HG03342 (cell line): ENCODE measurements around the gene CPLANE2.
"Not testable (repeated sequence)": the region's sequence is repeated elsewhere in the genome, so short reads cannot be mapped to it uniquely, and the experiment has no call there.

ENCODE experiments used
- ATAC-seq: cut with Tn5 transposase; IDR thresholded peaks from one replicate; pipeline ENCODE4 v1.9.1; 2021; ENCODE audit warnings: mild to moderate bottlenecking, moderate library complexity; ENCODE audit not compliant: unreplicated experiment

CPLANE2 gene

DNA sequence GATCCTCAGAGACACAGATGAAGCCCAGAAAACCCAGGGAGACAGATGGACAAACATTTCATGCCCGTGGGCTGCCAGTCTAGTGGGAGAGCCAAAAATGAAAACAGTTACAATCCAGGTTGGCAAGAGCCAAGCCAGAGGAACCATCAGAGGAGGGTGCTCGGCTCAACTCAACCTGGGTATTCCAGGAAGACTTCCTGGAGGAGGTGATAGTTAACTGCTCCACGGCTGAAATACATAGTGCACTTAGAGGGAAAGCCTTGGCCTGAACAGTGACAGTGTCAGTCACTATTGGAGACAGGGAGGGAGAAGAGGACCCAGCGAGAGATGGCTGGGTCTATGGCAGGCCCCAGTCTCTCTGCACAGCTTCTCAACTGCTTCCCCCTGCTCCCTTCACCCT is 26.4 kb downstream of the CPLANE2 start:
- no peak for ATAC-seq

DNA sequence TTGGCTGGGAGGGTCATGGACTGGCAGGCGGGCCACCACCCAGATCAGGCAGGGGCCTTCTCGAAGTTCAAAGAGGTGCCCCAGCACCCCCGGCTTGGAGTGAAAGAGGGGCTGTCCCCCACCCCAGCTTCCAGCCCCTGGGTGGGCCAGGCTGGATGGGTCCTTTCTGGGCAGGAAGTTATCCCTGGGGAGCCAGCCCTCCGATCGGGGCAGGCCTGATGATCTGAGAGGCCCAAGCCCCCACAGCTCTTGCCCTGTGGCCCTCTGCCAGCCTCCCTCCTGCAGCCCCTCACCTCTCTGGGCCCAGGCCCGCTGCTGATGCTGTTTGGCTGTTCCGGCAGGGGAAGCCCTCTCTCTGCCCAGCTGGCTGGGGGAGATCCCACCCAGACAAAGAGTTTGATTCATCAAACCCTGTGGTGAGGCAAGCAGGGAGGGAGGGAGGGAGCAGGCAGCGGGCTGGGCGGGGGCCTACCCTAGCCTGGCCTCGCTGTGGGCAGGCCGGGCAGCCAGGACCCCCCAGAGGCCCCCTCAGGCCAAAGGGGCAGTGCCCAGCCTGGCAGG is 27.1 kb downstream of the CPLANE2 start:
- no peak for ATAC-seq

DNA sequence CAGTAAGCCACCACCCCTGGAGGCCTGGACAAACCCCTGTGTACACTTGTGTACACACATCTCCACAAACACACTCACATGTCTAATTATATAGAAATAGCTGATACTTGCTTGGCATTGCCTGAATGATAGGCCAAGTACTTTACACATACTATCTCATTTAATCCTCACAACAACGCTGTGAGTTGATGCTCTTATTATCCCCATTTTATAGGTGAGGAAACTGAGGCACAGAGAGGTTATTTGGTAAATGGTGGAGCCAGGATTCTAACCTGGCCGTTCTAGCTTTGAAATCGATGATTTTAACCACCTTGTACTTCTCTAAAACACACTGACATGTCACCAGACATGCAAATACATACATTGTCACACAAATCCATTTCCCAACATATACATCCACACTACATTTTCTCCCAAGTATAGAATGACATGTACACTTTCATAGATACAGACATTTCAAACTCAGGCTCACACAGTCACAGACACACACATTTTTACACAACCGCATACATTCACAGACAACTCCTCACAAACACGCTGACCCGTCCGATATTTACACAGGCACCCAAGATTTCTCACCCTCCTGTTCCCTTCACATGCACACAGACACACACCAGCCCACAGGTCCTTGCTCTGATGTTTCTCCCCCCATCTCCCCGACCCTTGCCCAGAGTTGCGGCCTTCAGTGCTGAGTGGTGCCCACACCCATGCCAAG is 27.7 kb downstream of the CPLANE2 start:
- no peak for ATAC-seq

DNA sequence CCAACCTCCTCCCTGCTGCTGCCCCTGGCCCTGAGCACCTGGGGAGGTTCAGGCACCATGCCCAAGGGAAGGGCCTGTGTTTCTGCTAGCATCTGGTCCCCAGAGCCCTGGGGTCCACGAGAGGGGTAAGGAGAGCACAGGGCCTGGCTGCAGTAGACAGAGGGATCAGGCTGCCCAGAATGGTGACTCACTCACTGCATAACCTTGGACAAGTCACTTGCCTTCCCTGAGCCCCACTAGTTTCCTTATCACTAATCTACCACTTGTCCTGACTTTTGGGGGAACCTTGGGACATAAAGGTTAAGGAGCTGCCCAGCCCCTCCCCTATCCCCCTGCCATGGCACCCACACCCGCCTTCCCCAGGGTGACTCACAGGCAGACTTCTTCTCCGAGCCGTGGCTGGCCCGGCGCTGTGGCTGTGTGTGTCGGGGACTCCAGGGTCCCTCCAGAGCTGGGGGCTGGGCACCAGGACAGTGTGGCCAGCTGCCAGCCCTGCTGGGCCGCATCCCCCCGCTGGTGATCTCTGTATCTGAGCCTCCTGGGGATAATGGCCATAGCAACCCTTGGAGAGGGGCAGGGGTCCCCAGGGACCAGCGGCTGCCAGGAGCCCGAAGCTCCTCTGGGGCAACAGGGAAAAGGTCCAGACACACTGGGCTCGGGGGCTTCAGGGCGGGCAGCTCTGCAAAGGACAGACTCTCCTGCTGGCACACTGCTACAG is 28.6 kb downstream of the CPLANE2 start:
- ATAC-seq, result no peak

DNA sequence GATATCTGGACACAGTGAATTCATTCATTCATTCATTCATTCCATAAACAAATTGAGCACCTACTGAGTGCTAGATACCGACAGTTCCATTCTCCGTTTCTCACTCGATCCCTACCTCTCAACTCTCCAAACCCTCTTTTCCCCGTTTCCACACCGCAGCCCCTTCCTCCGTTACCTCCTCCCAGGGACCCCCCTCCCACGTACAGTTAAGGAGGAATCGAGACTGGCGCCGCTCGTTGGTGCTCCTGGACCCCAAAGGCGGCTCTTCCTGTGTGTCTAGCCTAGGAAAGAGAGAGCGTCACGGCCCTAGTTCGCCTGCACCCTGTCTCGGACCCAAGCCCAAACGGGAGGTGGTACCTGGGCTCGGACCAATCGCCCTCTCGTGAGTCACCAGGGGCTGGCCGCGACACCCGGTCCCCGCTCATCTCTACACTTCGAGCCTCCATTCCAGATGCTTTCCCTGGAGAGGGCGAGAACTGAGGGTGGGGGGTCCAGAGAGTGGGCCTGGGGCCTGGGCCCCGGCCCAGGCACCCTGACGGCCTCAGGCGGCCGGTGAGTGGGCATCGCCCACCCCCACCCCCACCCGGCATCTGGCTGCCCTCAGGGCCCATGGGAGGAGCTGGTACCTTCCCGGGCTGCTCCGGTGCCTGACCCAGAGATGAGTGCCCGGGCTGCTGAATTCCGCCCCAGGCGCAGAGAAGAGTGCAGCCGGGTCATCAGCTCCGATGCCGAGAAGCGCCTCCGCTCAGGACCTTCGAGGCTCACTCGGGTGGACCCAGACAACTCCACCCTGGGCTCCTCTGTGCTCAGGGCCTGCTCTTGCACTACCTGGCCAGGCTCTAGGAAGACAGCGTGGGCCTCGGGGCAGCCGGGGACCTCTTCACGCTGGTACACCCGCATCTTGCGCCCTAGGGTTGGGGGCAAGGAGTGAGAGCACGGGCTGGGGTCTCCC is 29.4 kb downstream of the CPLANE2 start:
- ATAC-seq, result no peak

DNA sequence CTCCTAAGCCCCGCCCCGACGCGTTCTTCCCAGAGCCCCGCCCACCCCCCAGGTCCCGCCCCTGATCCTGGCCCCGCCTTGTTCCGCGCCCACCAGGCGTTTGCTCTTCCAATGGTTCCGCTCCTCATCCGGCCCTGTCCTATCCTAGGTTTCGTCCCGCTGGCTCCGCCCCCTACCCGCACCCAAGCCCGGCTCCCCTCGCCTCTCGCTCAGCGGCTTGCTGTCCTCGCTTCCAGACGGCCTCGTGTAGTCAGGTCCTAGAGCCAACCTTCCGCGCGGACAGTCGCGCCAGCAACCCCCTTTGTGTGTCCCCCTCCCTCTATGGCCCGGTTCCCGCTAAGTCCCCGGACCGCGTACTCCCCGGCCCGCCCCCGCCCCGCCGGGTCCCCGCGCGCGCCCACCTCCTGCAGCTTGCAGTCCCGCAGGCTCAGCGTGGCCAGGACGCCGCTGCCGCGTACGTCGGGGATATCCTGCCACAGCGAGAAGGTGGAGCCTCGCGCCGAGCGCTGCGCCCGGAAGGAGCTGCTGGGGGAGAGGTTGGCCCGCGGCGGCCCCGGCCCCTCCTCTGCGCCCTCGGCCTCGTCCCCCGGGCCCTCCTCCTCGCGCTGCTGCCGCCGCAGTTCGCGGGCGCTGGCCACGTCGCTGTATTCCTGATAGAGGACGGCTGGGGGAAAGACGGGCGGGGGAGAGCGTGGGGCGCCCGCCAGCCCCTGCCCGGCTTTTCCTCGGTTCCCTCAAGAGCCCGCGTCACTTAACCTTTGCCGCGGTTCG is 30.3 kb downstream of the CPLANE2 start:
- ATAC-seq, result peak; percentile 69

DNA sequence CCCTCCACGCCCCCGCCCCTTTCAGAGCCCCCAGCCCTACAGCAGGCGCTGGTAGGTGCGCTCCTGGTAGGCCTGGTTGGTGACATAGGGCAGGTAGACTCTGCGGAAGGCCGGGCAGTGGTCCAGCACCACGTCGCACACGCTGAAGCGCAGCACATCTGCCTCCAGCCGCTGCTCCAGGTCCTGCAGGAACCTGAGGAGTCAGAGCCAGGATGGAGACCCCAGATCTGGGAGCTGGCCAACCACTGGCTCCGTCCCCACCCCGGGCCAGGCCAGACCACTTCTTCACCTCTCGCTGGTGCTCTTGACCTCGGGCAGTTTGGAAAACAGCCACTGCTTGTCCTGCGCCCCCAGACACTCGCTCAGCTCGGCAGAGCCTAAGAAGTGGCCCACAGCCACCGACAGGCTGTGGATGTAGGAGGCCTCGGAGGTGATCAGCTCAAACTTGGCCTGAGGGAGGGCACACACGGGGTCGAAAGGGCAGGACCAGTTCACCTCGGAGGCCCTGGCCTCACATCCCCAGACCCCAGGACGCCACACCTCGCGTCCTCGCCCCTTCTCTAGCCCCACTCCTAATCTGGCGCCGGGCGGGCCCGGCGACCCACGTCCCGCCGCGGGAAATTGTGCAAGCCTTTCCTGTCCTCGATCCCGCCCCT is 31.0 kb downstream of the CPLANE2 start:
- ATAC-seq, result peak; percentile 7

DNA sequence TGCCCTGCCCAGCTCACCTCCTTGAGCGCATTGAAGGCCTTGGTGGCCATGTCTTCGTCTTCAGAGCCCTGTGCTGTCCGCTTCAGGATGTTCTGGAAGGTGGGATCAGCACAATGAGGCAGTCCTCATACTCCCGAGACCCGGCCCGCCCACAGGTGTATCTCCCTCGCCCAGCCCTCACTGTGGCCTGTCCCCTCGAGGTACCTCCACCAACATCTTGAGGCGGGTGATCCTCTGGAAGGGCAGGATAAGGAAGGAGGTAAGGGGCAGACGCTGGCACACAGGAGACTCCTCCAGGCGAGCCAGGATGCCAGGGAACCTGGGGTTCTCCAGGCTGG is 31.7 kb downstream of the CPLANE2 start:
- no peak for ATAC-seq

DNA sequence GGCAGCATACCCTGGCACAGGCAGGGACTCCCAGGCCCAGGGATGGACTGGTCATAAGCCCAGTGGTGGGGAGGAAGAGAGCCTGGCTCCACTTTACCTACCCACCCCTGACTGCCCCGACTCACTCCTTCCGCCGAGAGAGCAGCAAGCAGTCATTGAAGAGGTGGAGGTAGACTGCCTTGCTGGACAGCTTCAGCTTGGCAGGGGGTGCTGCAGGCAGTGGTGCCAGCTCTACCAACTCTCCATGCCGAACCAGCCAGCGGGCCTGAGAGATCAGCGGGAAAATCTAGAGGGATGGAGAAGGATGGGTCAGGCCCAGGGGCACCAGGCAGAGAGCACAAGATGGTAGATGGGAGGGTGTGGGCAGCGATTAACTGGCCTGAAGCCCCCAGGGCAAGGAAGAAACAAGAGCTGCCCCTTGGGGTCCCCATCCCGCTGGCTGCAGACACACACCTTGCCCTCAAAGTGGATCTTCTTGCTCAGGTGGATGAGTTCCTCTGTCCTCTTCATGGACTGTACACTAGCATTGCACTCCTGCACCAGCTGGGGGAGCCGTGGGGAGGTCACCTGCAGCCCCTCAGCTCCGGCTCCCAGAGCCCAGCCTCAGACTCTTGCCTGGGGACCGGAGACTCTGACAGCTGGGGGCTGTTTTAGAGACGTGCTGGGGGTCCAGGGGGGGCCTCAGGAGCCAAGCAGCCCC is 32.2 kb downstream of the CPLANE2 start:
- ATAC-seq, result no peak

DNA sequence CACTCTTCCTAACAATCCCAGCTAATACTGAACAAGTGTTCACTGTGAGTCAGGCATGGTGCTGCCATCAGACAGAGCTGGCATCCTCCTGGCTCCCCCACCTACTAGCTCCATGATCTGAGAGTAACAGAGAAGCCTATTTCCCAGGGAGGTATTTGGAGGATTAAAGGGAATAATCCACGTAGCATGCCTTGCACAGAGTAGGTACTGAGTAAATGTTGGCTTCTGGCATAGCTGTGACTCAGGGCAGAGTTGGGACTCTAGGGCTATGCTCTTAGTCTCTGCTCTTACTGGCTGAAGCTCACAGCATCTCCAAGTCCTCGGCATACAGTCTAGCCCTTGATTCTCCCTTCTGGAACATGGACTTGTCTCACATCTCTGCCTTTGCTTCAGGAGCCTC is 32.8 kb downstream of the CPLANE2 start:
- no peak for ATAC-seq

DNA sequence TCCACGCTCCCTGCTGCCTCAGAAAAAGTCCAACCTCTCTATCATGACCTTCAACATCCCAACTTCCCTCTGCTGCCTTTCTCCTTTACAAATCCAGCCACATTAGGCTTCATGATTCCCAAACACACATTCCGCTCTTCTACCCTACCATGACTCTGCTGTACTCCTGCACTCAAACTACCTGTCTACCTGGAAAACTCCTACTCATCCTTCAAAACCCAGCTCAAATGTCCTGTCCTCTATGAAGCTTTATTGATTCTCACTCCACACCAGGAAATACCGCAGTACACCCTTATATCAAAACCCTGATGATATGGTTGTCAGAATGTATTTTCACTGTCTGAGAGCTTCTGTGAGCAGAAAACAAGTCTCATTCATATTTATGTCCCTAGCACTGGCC is 33.4 kb downstream of the CPLANE2 start:
- ATAC-seq, result no peak

DNA sequence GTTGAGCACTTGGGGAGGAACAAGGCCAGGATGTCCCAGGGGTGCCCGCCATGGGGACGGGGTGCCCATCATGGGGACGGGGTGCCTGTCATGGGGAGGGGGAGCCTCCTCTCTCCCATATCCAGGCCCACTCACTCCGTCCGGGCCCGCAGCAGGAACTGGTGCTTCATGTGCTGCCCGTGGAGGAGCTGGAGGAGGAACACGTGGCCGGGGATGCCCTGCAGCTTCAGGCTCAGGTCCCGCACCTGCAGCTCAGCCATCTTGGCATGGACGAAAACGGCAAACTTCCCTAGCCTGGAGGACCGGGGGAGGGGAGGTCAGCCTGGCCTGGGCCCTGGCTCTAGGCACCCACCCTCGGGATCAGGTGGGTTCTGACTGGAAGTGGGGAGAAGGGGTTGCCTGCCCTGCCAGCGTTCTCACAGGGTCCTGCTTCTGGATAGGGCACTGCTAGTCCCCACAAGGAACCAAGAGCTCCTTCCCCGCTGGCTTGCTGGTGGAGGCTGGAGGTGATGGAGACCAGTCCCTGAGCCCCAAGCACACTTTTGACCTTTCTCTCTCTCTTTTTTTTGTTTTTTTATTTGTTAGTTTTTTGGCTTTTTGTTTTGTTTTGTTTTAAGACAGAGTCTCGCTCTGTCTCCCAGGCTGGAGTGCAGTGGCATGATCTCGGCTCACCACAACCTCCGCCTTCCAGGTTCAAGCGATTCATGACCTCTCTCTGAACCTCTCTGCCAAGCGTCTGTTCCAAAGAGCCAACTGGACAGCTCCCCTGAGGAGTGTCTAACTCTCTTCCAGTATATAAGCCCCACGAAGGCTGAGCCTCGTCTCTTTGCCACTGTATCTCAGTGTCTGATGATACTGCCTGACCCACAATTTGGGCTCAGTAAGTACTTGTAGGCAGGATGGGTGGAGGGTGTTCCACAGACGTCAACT is 34.4 kb downstream of the CPLANE2 start:
- no peak for ATAC-seq

DNA sequence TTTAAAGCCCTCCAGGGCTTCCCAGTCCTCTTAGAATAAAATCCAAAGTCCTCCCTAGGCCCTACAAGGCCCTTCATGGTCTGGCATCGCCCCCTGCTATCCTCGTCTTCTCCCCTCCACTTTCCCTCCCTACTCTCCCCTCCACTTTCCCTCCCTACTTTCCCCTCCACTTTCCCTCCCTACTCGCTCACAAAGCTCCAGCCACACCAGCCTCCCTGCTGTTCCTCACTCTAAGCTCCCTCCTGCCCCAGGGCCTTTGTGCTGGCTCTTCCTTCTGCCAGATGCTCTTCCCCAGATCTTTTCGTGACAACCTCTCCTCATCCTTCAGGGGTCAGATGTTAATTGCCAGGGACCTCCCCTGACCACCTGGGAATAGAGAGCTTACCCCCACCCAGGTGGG is 37.3 kb downstream of the CPLANE2 start:
- ATAC-seq, result no peak

DNA sequence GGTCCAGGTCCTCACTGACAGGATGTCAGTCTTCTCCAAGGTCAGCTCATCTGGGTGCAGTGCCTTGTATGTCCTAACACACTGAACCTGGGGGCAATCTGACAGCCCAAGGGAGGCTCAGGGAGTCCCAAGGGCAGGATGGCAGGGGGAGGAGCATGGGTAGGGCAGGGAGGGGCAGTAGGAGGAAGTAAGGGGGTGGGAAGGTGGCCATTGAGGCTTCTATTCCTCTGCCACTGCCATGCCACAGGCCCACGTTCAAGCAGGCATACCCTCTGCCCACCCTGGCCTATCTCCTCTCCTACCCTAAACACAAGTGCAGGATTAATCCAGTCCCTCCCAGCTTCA is 37.9 kb downstream of the CPLANE2 start:
- no peak for ATAC-seq

DNA sequence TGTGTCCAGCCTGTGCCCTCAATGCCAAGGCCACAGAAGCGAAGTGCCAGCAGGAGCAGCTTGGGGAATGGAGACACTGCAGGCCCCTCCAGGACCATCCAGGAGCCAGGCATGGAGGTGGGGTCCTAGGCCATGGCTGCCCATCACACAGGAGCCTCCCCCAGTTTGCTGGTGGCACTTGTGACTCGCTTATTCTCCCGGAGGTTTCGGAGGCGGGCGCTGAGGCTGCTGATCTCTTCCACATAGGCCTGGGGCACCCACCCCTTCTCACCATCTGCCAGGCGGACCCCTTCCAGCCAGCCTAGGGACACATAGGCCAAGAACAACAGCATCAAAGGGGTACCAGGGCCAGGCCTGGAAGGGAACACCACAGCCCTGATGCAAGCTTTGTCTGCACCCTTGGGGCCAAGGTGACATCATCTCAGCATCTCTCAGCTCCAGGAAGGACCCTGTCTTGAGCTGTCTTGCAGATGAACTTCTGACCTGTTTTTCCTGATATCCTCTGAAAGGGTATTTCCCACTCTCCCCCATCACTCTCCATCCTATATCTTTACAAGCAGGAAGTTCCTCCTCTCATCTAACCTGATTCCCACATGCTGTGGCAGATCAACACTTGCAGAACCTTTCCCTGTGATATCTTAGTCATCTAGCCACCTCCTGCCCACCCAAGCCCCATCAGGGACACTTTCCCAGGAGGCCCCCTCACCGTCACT is 38.4 kb downstream of the CPLANE2 start:
- no peak for ATAC-seq

DNA sequence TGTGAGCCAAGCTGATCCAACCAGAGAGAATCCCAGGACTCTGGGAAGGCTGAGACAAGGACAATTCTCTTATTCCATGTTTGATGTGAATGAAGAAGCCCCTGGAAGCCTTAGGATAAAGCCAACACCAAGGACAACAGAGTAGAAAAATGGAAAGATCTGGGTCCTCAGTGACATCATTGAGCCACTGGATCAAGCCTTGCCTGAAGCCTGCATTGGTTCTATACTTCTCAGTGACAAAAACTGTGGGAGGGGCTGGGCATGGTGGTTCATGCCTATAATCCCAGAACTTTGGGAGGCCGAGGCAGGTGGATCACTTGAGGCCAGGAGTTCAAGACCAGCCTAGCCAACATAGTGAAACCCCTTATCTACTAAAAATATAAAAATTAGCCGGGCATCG is 40.1 kb downstream of the CPLANE2 start:
- ATAC-seq, result no peak

DNA sequence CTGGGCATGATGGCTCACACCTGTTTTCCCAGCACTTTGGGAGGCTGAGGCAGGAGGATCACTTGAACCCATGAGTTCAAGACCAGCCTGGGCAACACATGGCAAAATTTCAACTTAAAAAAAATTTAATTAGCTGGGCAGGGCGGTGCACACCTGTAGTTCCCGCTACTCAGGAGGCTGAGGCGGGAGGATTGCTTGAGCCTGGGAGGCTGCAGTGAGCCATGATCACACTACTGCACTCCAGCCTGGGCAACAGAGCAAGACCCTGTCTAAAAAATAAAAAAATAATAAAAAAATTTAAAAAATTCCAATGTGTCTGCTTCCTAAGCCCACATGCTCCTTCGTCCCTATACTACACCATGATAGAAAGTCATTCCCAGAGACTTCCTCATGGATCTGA is 40.8 kb downstream of the CPLANE2 start:
- ATAC-seq, result not testable (repeated sequence)

DNA sequence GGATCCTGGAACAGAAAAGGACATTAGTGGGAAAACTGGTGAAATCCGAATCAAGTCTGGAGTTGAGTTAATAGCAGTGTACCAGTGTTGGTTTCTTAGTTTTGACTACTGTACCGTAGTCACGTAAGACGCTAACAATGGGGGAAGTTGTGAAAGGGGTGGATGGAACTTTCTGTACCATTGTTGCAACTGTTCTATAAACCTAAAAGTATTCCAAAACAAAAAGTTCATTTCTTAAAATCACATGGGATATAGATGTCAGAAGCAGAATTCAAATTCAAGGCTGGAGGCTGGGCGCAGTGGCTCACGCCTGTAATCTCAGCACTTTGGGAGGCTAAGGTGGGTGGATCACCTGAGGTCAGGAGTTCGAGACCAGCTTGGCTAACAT is 41.5 kb downstream of the CPLANE2 start:
- no peak for ATAC-seq
